ENCODE data around the gene SPOCK1.

The SPOCK1 gene

DNA sequence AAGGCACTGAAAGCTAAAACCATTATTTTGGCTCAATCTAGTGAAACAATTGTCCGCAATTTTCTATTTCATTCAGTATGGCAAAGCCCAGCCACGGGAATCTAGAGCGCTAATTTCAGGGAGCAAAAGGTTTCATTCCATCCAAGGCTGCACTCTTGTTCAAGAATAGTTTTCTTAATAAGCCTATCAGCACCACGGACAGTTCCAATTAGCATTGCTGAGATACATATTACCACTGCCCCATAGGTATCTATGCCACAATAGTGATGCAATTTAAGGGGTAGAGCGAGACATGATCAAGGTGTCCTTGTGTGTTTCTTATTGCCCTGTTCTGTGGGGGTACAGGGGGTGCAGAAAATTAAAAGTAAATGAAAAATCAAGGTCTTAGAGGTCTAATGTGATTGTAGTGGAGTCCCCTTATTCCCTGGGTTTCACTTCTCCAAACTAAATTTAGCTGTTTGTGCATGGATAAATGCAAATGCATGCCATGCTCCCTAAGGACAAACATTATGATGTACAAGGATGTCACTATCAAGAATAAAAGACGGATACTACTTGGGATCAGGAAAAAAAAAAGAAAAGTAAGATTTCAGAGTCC, 45.5 kb downstream of the SPOCK1 start:
- peak; percentile 16 for DNase-seq (ENCODE audit: low read depth)
- H3K4me3 ChIP-seq (ENCODE audit: low read depth, low read length) = no peak overlapping the region

DNA sequence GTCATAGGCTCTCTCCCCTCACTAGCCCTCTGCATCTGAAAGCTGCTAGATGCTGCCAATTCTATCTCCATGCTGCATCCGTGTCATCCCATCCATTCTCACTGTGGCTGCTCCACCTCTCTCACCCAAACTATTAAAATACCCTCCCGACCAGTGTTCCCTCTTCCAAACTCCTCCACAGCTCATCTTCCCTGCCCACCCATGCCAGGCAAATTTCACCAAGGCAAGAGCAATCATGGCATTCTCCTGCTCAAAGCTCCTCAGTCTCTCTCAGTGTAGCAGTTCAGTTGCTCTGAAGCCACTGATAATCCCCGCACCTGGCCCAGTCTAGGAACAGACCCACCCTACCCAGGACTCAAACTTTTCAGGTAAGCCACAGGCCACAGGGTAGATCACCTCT, 48.4 kb downstream of the SPOCK1 start:
- no peak overlapping the region for H3K4me3 ChIP-seq (ENCODE audit: low read depth, low read length)

DNA sequence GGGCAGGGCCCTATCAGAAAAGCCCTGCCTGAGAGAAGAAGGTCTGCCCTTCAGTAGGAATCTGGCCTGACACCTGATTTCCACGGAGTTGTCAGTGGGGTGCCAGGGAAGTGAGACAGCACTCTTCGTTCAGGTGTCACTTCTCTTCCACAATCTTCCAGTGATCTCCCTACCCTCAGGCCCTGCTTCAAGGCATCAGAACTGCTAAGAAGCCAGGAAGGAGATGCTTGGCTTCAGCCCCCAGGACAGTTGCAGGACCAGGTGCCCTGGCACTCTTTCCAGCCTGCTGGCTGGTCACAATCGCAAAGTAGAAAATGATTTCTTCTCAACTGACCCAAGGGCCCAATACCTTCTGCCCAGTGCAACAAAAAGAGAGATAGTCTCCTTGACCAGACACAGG, 50.3 kb downstream of the SPOCK1 start:
- no peak for DNase-seq (ENCODE audit: low read depth)
- H3K4me3 ChIP-seq (ENCODE audit: low read depth, low read length) = no peak overlapping the region

More for the DNA sequence above, 48.4 kb downstream of the SPOCK1 start:
- no peak for DNase-seq (ENCODE audit: low read depth)

DNA sequence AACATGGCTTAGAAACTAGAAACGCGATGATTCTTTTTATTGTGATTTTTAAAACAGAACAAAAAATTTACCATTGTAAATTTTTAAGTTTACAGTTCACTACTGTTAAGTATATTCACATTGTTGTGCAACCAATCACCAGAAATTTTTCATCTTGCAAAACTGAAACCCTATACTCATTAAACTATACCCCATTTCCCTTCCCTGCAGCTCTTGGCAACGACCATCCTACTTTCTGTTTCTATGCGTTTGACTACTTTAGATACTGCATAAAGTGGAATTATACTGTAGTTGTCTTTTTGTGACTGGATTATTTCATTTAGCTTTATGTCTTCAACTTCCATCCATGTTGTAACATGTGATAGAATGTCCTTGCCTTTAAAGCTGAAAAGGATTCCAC, 52.5 kb downstream of the SPOCK1 start:
- no peak overlapping the region for H3K4me3 ChIP-seq (ENCODE audit: low read depth, low read length)
- DNase-seq (ENCODE audit: low read depth) = no peak

DNA sequence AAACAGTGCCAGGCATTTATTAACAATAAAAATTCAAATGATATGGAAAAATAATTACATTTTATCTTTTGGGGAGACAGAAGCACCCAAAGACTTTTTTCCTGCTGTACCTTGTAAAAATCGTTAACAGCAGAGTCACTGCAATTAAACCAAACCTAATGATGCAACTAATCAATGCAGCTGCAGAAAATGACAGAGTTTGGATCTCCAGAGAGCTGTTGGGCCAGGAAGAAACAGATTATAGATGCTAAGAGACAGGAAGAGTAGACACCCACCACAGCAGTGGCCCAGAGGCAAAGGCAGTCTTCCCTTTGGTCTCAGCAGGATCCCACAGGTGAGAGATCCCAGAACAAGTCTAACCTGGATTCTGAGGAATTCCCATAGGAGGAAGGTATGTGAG, 53.0 kb downstream of the SPOCK1 start:
- DNase-seq (ENCODE audit: low read depth) = no peak
- no peak overlapping the region for H3K4me3 ChIP-seq (ENCODE audit: low read depth, low read length)

DNA sequence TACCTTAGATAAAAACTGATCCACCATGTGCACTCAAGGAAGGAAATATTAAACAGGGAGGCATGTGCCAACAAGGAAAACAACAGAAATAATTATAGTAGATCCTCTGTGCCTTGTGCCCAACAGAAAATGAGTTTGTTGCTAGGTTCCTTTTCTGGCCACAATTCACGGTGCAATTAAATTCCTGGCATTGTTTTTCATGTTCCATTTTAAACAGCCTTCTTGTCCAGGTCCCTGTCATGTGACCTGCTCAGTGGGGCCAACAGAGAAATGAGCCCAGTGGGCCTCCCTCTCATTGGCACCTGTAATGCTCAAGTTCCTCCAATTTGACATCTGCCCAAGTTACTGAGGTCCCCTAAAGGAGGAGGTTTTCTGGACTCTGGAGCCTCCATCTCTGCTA, 56.5 kb downstream of the SPOCK1 start:
- no peak overlapping the region for H3K4me3 ChIP-seq (ENCODE audit: low read depth, low read length)
- DNase-seq (ENCODE audit: low read depth) = no peak

DNA sequence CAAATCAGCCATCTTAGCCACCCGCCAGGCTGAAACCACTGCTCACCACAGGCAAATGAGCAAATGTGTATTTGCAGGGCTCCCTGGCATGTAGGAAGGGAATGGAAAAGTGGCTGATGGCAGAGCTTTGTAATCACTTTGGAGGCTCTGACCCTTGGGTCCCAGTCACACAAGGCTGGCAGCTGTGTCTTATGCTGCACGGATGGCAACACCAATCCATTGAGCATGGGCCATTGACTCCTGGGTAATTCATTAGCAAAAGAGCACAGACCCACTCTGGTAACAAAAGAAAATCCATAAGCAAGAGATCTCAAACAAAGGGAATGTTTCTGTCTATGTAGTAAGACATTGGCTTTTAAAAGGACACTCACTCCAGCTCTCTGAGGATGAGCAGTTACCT, 57.6 kb downstream of the SPOCK1 start:
- DNase-seq (ENCODE audit: low read depth) = no peak
- no peak overlapping the region for H3K4me3 ChIP-seq (ENCODE audit: low read depth, low read length)

DNA sequence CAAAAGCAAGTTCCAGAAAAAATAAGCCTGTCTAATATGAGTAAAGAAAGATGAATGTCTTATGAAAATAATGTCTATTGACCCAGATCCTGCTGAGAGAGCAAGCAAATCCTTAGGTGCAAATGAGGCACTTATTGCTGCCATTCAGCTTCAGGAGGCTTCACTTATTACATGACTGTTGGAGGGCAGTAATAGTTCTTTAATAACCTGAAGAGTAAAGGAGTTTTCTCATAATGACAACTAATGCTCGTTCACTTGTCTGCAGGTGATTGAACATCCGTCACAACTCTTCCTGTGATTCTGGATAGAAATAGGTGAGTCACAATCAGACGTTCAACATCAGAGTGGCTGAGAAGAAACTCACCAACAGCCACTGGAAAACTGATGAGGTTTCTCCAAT, 58.3 kb downstream of the SPOCK1 start:
- H3K4me3 ChIP-seq (ENCODE audit: low read depth, low read length) = no peak overlapping the region
- DNase-seq (ENCODE audit: low read depth) = no peak

DNA sequence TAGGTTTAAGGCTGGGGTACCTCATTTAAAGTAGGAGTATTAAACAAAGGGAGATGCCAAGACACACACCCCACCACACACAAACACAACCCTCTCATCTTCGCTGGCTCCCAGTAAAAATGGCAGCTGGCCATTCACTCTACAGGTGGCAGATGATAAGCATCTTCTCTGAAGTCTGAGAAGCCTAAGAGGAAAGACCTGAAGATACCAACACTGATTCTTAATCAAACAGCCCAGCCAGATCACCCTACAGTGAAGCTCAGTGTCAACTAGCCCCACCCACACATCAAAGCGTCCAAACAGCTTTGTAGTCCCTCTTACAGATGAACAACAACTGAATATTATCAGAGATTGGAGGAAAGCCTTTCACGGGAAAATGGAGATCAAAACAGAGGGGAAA, 59.5 kb downstream of the SPOCK1 start:
- no peak for DNase-seq (ENCODE audit: low read depth)
- H3K4me3 ChIP-seq (ENCODE audit: low read depth, low read length) = no peak overlapping the region

DNA sequence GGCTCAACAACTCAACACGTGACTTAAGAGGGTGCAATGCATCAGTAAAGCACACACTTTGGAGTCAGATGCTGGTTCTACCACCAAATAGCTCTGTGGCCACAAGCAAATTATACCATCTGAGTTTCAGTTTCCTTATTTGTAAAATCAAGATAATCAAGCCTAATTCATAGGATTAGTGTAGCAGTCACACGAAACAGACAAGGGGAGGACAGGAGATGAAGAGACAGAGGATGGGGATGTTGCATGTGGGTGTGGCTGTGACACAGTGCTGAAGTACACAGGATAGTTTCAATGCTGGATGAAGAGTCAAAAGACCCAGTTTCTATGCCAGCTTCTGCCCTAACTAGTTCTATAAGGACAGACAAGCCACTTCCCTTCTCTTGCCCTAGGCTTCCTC, 60.2 kb downstream of the SPOCK1 start:
- H3K4me3 ChIP-seq (ENCODE audit: low read depth, low read length) = no peak overlapping the region
- DNase-seq (ENCODE audit: low read depth) = no peak

DNA sequence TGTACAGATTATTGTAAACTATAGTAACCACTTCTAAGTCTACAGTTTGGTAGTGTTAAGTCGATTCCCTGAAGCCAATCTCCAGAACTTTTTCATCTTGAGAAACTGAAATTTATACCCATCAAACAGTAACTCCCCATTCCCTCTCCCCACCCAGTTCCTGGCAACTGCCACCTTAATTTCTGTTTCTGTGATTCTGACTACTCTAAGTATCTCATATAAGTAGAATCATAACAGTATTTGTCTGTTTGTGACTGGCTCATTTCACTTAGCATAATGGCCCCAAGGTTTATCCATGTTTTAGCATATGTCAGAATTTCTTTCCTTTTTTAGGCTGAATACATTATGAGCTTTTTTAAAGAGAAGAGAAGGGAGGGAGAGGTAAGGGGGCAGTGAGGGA, 61.4 kb downstream of the SPOCK1 start:
- DNase-seq (ENCODE audit: low read depth) = no peak
- H3K4me3 ChIP-seq (ENCODE audit: low read depth, low read length) = no peak overlapping the region

DNA sequence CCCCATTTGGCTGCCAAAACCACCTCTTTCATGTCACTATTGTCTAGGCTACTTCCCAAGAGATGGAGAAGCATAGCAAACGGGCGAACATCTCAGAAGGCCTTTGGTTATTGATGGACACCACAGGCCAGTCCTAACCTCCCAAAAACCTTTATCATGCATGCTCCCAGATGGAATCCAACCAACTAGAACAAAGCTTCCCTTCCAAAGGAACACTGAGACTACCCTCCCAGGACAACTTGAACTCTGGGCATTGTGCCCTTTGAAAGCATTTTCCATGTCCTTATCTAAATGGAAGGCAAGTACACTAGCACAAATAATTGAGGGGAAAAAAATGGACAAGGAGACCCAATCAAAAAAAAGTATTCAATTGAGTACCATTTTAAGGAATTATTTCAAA, 65.6 kb downstream of the SPOCK1 start:
- no peak for DNase-seq (ENCODE audit: low read depth)
- no peak overlapping the region for H3K4me3 ChIP-seq (ENCODE audit: low read depth, low read length)

DNA sequence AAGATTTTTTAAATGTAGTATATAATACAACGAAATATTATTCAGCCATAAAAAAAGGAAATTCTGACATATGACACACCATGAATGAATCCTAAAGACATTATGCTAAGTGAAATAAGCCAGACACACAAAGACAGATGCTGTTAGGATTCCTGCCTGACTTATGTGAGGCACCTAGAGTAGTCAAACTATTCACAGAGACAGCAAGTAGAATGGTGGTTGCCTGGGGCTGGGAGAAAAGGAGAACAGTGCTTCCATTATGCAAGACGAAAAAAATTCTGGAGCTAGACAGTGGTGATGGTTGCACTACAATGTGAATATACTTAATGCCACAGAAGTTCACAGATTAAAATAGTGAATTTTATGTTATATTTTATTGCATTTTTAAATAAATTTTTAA, 66.8 kb downstream of the SPOCK1 start:
- no peak for DNase-seq (ENCODE audit: low read depth)
- H3K4me3 ChIP-seq (ENCODE audit: low read depth, low read length) = no peak overlapping the region

DNA sequence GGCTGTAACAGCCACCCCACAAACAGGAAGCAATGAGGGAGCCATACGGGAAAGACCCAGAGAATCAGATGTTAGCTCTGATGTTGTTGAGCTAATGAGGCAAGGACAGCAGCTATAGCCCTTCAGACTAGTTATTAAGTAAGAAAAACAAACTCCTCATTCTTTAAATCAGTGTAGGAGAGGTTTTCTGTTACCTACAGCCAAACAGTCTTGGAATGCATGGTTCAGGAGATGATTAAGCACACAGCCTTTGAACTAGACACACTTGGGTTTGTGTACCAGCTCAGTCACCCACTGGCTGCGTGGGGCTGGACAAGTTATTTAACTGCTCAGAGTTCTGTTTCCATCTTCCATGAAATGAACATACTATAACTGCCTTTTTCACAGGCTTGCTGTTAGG, 68.1 kb downstream of the SPOCK1 start:
- DNase-seq (ENCODE audit: low read depth) = no peak
- no peak overlapping the region for H3K4me3 ChIP-seq (ENCODE audit: low read depth, low read length)

DNA sequence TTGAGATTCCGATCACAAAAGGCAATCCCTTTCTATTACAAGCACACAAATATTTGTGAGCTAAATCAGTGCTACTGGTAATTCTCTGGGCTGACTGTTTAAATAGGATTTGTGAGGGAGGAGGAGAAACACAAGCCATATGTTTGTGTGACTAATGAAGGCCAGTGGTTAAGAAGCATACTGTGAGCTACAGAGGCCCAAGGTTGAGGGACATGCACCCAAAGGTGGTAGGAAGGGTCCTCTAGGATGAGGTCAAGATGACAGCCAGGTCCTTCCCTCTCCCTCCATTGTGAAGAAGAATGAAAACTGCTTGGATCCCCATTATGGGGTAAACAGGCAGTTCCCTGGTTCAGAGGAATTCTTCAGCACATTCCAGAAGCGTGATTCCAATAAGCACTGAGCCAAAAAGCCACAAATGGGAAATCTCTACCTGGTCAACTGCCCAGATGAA, 83.9 kb downstream of the SPOCK1 start:
- peak; percentile 31 for DNase-seq (ENCODE audit: low read depth)
- H3K4me3 ChIP-seq (ENCODE audit: low read depth, low read length) = no peak overlapping the region

DNA sequence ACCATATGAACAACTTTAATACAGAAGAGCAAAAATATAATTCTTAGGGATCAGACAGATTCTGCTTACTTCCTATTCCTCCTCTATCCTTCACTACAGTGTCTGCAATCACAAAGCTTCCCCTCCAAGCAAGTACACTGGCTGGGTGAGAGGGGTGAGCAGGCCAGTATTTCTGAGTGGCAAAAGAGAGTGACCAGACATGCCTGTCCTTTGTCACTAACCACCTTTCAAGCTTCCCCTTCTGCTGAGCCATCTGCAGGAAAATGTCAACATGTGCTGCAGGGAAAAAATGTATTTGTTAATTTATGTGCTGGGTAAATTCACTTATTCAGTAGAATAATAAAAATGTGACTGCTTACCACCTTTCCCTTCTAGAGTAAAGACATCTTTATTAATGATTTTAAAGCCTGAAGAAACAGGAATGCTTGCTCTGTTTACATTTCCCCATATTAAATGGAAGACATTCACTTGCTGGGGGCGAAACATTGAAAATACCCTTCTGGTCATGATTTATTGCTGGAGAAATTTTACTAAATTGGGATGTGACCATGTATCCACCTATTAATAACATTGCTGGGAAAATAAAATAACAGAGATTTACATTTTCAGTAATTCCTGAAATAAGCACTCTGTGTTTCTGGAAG, 84.9 kb downstream of the SPOCK1 start:
- H3K4me3 ChIP-seq (ENCODE audit: low read depth, low read length) = no peak overlapping the region
- DNase-seq (ENCODE audit: low read depth) = no peak

DNA sequence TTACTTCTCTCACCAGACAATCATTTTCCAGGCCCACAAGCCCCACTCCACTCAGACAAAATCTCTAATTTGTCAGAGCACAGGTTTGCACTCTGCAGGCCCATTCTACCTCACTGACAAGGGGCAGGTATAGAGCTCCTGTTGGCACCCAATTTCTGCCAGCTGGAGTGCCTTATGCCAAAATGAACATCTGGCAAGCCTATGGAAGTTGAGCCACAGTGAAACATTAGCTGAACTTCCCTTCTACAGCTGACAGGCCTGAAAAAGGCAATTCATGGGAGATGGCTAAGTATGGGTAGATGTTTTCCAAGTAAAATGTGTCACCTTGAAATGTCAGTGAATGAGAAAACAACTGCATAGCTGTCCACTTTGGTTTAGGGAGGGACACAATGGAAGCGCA, 87.0 kb downstream of the SPOCK1 start:
- H3K4me3 ChIP-seq (ENCODE audit: low read depth, low read length) = no peak overlapping the region
- no peak for DNase-seq (ENCODE audit: low read depth)

DNA sequence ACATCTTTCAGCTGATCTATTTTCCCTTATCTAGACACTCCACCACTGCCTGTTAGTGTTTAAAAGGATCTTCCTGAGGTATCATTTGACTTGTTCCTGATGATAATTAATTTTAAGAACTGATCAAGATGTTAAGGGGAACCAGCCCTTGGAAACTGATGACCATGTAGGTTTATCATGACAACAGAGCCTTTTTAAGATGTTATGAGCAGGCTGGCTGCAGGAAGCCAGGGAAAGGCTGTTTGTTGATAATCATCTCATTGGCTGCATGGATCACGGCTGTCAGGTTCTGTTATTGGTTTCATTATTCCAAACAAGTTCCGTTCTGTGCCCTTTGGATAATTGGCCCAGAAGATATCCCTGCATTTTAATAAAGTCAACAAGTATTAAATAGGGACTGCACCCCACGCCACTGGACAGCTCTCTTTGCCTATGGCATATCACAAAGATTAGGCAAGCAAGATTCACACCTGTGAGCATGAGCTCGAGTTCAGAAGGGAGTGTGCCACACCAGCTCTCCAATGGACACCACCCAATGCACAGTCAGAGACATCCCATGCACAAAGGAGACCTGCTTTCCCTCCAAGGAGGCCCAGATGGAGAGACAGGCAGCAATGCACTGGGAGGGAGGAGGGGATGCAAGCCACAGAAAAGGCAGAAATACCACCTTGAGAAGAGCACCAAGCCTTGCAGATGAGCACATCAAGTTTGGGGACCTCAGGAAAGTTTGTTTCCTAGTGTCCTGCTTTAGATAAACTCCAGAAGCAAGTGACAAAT, 88.7 kb downstream of the SPOCK1 start:
- no peak for DNase-seq (ENCODE audit: low read depth)
- H3K4me3 ChIP-seq (ENCODE audit: low read depth, low read length) = no peak overlapping the region

DNA sequence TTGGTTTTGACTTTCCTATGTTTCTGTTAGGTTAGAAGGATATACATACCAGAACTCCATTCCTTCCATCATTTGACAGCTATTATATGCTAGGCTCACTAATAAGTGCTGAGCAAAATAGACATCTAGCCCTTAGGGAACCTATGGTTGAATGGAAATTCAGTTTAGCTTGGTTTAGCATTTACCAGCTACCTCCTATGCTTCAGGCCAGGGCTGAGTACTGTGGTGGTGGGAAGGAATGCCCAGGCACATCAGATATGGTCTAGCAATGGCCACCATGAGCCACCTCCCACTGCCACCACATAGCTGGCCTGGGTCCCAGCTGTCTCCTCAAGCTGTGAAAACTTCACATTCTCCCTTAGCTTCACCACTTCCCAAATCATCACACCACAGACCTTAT, 89.4 kb downstream of the SPOCK1 start:
- DNase-seq (ENCODE audit: low read depth) = no peak
- H3K4me3 ChIP-seq (ENCODE audit: low read depth, low read length) = no peak overlapping the region

DNA sequence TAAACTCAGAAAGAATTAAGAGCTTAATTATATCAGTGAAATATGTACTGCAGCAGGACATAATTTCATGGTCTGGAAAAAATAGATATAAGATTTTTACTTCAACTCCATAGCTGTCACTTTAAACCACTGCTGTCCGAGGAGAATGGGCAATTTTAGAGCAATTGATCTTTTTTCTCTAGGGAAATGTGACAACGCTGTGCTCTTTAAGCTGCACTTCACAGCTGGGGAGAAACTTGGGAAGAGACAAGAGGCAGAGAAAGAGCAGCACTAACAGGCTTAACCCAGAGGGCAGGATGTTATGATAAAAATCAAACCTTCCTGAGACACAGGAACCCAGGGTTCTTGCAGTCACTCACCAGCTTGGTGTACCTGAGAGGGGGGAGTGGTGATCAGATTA, 92.0 kb downstream of the SPOCK1 start:
- no peak for DNase-seq (ENCODE audit: low read depth)
- no peak overlapping the region for H3K4me3 ChIP-seq (ENCODE audit: low read depth, low read length)

DNA sequence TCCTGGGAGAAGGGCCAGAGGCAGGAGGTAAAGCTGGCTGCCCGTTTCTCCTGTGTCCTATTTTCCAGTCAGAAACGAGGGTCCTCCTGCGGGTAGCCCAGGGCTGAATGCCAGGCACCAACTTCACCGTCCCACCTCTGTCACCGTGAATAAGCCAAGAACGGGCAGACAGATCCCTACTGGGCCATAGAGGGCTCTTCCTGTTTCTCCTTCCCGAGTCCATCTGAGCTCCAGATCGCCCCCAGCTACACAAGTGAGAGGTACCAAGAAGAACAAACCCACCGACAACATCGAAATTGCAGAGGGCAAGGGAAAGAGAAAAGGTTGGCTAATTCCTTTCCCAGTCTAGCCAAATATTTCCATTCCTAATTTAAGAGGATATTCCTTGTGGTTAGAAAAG, 93.7 kb downstream of the SPOCK1 start:
- no peak overlapping the region for H3K4me3 ChIP-seq (ENCODE audit: low read depth, low read length)

More for the DNA sequence above, 93.7 kb downstream of the SPOCK1 start:
- no peak for DNase-seq (ENCODE audit: low read depth)
